ENCODE measurements around the gene PLEKHA6. TPM values are rescaled to one million over a fixed set of nuclear protein-coding genes. Genes with fewer than 3 reads are reported as not detected.

PLEKHA6 gene
- total RNA-seq, 2 experiments from 2014 or later = not detected

DNA sequence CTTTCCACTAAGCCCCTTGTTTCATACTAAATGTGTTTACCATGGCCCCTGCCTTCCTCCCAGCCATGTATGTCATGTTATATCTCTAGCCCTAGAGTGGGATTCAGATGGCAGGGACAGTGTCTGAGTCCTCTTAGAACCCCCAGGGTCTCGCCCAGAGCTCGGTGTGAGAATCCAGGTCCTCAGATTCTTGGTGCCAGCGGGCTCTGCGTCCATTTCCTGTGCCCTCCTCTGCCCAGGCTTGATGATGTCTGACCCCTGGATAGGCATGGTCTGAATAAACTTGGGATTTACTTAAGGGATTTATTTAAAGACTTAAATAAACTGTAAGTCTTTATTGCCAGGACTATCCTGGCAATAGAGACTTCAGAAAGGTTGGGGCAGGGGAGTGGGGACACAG is 157.2 kb downstream of the PLEKHA6 start:
- Mint-ChIP-seq H3K27ac (no peak overlapping the region), H3K4me1 (no peaks in the 10 kb centered on the region), H3K4me3 (no peak overlapping the region), H3K36me3 (ENCODE audit: low read depth) (no peaks in the 10 kb centered on the region), H3K27me3 (peaks cover 27% of the 10 kb centered on the region), H3K9me3 (no peaks in the 10 kb centered on the region)
- no peak for DNase-seq
- ChIA-PET CTCF (no interaction called here), POLR2A (no interaction called here)

DNA sequence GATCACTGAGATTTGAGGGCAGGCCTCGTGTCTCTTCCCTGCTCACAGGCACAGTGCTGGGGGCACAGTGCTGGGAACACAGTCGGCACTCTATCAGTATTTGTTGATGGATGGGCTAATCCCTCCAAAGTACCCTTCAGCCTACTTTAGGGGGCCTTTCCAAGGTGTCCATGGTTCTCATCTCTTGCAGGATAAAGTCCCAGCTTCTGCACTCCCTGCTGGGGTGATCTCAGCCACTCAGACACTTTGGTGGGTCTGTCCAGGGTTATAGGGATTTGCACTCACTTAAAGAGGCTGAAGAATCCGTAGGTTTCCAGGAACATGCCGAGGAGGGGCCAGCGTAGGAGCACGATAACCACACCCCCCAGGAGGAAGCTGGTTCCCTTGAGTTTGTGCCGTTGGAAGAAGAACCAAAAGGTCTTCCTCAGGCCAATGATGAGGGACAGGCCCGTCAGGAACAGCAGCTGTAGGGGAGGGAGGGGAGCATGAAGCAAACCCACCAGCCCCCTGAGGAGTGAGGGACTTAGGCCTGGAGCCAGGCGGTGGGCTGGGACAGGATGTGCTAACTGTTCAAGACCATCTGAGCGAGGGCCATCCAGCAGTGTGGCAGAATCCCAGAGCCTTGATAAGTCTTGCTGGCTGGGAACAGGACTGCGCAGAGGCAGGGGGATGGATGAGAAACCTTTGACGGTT is 158.2 kb downstream of the PLEKHA6 start:
- Mint-ChIP-seq H3K36me3 (ENCODE audit: low read depth) (no peaks in the 10 kb centered on the region), H3K27me3 (peaks cover 21% of the 10 kb centered on the region), H3K4me3 (no peak overlapping the region), H3K9me3 (no peaks in the 10 kb centered on the region), H3K27ac (no peak overlapping the region), H3K4me1 (no peaks in the 10 kb centered on the region)
- DNase-seq = no peak
- CTCF ChIA-PET = interaction anchor here (0.7 to 0.8 kb wide), 2 partner anchors 10 to 149 kb away, joined by 3 read pairs; no protein-coding TSS in a partner anchor
- POLR2A ChIA-PET = no interaction called here

DNA sequence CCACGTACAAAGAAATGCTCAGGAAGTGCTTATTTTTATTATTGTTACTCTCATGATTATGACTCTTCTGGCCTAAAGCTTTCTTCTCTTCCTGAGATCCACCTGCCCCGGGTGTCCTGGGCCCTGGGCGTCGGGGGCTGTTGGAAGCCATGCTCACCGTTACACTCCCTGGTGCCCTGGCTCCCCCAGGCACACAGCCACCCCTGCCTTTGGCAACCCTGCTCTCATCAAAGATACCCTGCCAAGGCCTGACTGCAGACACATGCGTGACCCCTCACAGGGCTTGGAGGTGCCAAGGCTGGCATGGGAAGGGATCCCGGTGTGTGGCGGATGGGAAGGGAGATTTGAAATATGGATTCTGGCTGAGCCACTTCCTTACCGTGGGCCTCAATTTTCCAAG is 160.2 kb downstream of the PLEKHA6 start:
- ChIA-PET POLR2A (no interaction called here), CTCF (interaction anchor here (1.0 kb wide), 1 partner anchor 16 kb away, joined by 3 read pairs; no protein-coding TSS in a partner anchor)
- no peaks in the 10 kb centered on the region for H3K36me3 Mint-ChIP-seq (ENCODE audit: low read depth)
- no peak overlapping the region for H3K27ac Mint-ChIP-seq
- peaks cover 8% of the 10 kb centered on the region for H3K27me3 Mint-ChIP-seq
- H3K9me3 Mint-ChIP-seq = peaks cover 3% of the 10 kb centered on the region
- peaks cover 5% of the 10 kb centered on the region for H3K4me1 Mint-ChIP-seq
- no peak for DNase-seq
- no peak overlapping the region for H3K4me3 Mint-ChIP-seq

DNA sequence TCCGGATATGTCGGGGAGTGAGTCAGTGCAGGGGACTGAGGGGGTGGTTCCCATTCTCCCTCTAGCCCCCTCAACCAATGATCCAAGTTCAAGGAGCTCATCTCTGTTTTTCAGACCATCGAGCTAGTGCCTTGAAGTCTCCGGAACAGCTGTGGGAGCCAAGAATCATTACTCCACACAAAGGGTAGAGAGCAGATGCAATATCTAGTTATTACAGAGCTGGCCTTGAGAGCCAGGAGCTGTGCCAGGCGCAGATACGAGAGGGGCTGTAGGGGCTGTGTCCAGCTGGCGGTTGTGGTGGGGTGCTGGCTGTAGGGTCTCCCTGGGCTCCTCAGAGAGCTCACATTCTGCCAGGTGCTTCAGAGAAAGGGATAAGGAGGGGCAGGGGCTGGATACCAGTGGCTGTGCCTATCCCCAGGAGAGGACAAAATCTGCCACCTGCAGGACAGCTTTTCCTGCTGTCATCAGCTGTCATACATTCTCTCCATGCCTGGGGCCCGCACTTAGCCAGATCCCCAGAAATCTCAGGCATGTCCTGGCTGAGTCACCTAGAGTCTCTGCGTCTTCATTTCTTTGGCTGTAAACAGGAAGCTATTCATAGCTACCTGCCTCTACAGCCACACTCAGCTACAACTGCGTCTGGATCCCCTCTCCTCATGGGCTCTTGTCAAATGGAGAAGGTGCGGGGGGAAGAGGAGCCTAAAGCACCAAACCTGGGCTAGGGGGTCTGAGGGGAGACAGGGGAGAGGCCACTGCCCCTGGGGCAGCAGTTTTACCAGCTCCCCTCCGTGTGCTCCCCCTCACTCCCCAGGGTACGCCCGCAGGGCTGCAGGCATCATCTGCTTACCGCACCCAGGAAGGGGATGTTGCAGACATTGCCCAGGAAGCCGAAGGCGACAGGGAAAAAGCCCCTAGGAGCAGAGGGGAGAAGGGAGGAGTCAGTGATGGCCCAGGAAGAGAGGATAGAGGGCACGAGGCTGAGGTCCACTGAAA is 161.1 kb downstream of the PLEKHA6 start:
- Mint-ChIP-seq H3K4me3 (no peak overlapping the region), H3K36me3 (ENCODE audit: low read depth) (no peaks in the 10 kb centered on the region), H3K4me1 (peaks cover 6% of the 10 kb centered on the region), H3K9me3 (peaks cover 3% of the 10 kb centered on the region), H3K27ac (no peak overlapping the region), H3K27me3 (no peaks in the 10 kb centered on the region)
- ChIA-PET CTCF (interaction anchor here (0.7 to 1.6 kb wide), 5 partner anchors 9 to 36 kb away, joined by 3 to 6 read pairs (median 3); no protein-coding TSS in a partner anchor), POLR2A (no interaction called here)
- no peak for DNase-seq

DNA sequence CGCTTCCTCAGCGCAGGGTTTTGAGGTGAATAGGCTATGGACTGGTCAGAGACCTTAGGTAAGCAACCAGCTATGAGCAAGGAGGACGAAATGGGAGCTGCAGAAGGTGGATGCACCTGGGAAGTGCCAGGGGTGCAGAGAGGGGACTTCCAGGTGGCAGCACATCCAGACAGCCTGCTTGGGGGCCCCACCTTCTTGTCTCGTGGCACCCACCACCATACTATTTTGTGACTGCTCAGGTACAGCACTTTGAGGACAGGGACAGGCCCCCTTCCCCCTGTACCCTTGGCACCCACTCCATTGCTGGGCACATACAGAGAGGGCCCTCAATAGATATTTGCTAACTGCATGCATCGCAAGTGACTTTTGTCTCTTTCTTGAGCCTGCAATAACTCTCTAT is 162.7 kb downstream of the PLEKHA6 start:
- Mint-ChIP-seq H3K4me3 (no peak overlapping the region), H3K4me1 (peaks cover 6% of the 10 kb centered on the region), H3K36me3 (ENCODE audit: low read depth) (no peaks in the 10 kb centered on the region), H3K9me3 (peaks cover 3% of the 10 kb centered on the region), H3K27ac (no peak overlapping the region), H3K27me3 (peaks cover 6% of the 10 kb centered on the region)
- CTCF ChIA-PET = interaction anchor here (1.6 kb wide), 1 partner anchor 10 kb away, joined by 3 read pairs; no protein-coding TSS in a partner anchor
- POLR2A ChIA-PET = no interaction called here
- no peak for DNase-seq

DNA sequence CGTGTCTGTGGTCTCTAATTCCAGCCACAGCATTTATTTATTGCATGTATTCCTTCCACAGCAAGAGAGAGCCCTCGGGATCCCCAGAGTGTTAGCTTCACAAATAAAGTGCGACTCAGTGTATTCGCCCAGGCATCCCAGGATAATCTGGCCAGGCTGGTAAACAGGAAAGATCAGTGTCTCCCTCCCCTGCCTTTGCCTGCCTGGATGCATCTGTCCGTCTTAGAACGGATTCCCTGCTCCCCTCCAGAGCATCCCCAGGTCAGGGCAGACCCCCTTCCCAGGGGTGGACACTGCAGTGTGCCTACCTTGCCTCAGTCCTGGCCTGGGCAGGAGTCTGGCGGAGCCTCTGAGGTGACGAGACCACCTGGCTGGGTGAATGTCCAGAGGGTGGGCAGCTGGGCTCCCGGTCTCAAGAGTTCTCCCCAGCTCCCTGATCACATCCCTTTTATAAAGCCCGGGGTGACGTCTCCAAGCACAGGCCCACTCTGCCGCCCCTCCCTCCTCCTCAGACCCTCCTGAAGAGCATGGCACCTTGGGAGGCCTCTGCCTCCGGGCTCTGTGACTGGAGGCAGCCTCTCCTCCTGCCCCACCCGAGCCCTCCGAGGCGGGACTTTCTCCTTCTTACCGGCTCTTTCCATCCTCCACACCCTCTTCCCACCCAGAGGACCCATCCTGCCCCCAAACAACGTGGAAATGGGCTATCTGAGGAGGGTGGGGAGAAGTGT is 163.5 kb downstream of the PLEKHA6 start, which contains the start of gene KISS1:
Gene KISS1, minus strand, starts transcription at position 424 of the 728 bp plus-strand sequence. CDS start 3,615 bp downstream, outside the sequence.
- CTCF ChIA-PET = interaction anchor here (1.1 kb wide), 1 partner anchor 19 kb away, joined by 3 read pairs; no protein-coding TSS in a partner anchor
- H3K4me1 Mint-ChIP-seq = peaks cover 6% of the 10 kb centered on the region
- H3K9me3 Mint-ChIP-seq = peaks cover 3% of the 10 kb centered on the region
- no peak within 1 kb of the TSS for H3K4me3 Mint-ChIP-seq
- POLR2A ChIA-PET = no interaction called here
- no peak within 1 kb of the TSS for H3K27ac Mint-ChIP-seq
- no peak for DNase-seq
- H3K27me3 Mint-ChIP-seq = peaks cover 9% of the 10 kb centered on the region
- H3K36me3 Mint-ChIP-seq (ENCODE audit: low read depth) = no peaks in the 10 kb centered on the region

DNA sequence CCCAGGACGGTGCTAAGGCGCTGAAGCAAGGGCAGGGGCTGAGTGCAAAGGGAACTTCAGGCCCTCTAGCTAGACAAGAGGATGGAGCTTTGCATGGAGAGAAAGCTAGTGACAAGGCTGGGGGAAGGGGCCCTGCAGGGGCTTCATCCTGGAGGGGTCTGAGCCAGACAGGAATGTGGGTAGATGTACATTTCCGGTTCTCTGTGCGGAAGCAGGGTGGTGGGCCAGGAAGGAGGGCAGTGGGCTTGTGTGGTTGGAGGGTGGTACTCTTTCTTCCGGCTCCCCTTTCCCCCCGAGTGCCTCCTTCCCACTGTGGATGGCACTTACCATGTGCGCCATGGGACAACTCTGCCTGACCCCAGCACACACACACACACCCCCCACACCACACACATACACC is 165.0 kb downstream of the PLEKHA6 start:
- ChIA-PET CTCF (no interaction called here), POLR2A (no interaction called here)
- Mint-ChIP-seq H3K27me3 (peaks cover 18% of the 10 kb centered on the region), H3K9me3 (peaks cover 3% of the 10 kb centered on the region), H3K27ac (no peak overlapping the region), H3K36me3 (ENCODE audit: low read depth) (no peaks in the 10 kb centered on the region), H3K4me1 (peaks cover 9% of the 10 kb centered on the region), H3K4me3 (no peak overlapping the region)
- no peak for DNase-seq

DNA sequence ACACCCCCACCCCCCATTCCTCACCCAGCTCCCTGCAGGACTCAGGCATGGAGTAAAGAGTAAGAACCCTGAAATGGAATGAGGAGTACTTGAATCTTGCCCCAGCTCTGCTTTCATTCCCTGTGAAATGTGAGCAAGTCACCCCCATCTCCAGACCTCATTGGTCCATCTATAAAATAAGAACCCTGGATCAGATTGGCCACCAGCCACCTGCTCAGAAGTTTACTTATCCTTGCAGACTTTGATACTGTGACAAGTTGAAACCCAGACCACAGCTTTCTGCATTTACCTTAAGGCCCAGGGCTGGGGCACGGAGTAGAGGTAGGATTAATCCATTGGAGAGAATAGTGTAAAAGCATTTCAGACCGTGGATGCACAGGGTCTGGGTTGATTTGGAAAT is 165.6 kb downstream of the PLEKHA6 start:
- Mint-ChIP-seq H3K9me3 (peaks cover 3% of the 10 kb centered on the region), H3K27me3 (peaks cover 25% of the 10 kb centered on the region), H3K4me1 (peaks cover 12% of the 10 kb centered on the region), H3K36me3 (ENCODE audit: low read depth) (no peaks in the 10 kb centered on the region), H3K27ac (no peak overlapping the region), H3K4me3 (no peak overlapping the region)
- ChIA-PET POLR2A (no interaction called here), CTCF (no interaction called here)
- DNase-seq = no peak

DNA sequence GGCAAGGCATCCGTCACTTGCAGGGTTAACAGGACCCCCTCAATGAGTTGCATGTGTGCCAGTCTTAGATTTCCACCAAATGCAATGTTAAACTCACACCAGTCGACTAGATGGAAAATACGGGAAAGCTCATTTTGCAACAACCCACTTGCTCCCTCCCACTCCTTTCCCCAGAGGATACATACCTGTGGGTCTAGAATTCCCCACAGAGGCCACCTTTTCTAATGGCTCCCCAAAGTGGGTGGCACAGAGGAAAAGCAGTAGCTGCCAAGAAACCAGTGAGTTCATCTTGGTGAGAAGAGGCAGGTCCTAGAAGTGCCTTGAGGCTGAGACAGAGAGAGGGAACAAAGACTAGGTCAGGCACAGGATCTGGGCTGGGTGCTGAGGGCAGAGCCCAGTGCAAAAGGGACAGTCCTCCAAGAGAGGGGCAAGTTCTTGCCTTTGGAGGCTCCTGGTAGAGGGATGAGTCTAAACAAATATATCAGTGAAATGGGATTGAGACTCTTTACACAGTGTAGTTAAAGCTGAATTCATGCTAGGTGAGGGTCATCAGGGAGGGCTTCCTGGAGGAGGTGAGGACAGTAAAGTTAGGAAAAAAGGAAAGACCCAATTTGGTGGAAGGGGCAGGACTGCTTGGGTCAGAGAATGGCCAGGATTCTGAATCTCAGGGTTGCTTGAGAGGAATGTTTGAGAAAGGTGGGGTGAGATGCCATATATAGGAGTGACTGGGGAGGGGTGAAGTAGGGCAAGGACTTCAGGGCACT is 167.0 kb downstream of the PLEKHA6 start:
- no peak overlapping the region for H3K4me3 Mint-ChIP-seq
- H3K36me3 Mint-ChIP-seq (ENCODE audit: low read depth) = no peaks in the 10 kb centered on the region
- no peak overlapping the region for H3K27ac Mint-ChIP-seq
- ChIA-PET CTCF (interaction anchor here (0.9 kb wide), 1 partner anchor 8 kb away, joined by 3 read pairs; no protein-coding TSS in a partner anchor), POLR2A (no interaction called here)
- H3K27me3 Mint-ChIP-seq = peaks cover 34% of the 10 kb centered on the region
- H3K4me1 Mint-ChIP-seq = peaks cover 12% of the 10 kb centered on the region
- H3K9me3 Mint-ChIP-seq = peaks cover 3% of the 10 kb centered on the region
- no peak for DNase-seq

DNA sequence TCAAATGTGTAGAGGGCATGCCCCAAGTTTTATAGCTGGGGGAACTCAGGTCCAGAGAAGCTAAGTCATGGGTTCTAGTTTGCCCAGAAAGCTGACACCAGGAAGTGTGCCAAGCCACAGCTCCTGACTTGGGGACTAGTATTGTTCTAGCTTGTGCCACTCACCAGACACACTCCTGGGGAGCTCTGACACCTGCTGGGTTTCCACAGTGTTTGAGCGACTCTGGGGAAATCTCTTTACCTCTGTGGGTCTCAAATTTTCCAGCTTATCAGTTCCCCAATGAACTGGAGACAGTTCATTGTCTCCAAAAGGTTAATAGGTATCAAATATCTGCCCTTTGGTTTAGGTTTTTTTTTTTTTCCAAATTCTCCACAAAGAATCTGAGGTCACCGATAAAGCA is 167.7 kb downstream of the PLEKHA6 start:
- H3K27ac Mint-ChIP-seq = no peak overlapping the region
- POLR2A ChIA-PET = no interaction called here
- peaks cover 40% of the 10 kb centered on the region for H3K27me3 Mint-ChIP-seq
- DNase-seq = no peak
- H3K4me1 Mint-ChIP-seq = peaks cover 12% of the 10 kb centered on the region
- H3K9me3 Mint-ChIP-seq = peaks cover 3% of the 10 kb centered on the region
- CTCF ChIA-PET = interaction anchor here (0.6 to 0.9 kb wide), 3 partner anchors 9 to 928 kb away, joined by 3 read pairs; no protein-coding TSS in a partner anchor
- no peaks in the 10 kb centered on the region for H3K36me3 Mint-ChIP-seq (ENCODE audit: low read depth)
- H3K4me3 Mint-ChIP-seq = no peak overlapping the region

DNA sequence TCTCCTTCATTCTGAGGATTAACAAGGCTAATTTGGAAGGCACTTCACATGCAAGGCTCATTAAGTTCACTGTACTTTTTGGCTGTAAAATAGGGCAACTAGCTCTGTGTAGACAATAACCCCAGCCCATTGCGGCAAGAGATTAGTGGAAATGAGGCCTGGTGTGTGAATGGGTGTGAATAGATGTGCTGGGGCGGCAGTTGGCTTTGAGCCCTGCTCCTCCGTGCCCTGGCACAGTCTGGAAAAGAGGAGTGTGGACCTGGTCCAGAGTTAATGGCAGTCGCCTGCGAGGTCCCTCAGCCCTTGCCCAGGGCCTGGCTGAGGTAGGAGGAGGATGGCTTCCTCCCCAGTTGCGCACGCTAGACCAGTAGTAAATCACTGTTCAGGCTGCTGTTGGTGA is 168.3 kb downstream of the PLEKHA6 start:
- Mint-ChIP-seq H3K27ac (no peak overlapping the region), H3K27me3 (peaks cover 42% of the 10 kb centered on the region), H3K9me3 (peaks cover 3% of the 10 kb centered on the region), H3K4me1 (peaks cover 12% of the 10 kb centered on the region), H3K4me3 (no peak overlapping the region), H3K36me3 (ENCODE audit: low read depth) (no peaks in the 10 kb centered on the region)
- POLR2A ChIA-PET = no interaction called here
- CTCF ChIA-PET = interaction anchor here (0.7 to 1.5 kb wide), 4 partner anchors 9 to 927 kb away, joined by 3 to 6 read pairs (median 4); no protein-coding TSS in a partner anchor
- no peak for DNase-seq

Measured in activated CD4-positive, alpha-beta T cell treated with anti-CD3 and anti-CD28 coated beads, Interleukin-2, amount 10 ng/mL, durations not matched to agents 7 days and 5 days (primary cell).